ENCODE data around the gene SCOC.

Gene SCOC

GRCh38 chr4:140358281-140358680 is 15.2 kb upstream of the SCOC start:
- no peak overlapping the region for H3K4me3 ChIP-seq (ENCODE audit: low read depth, low read length)
- TF ChIP-seq CTCF (IDR thresholded peaks at IDR 0.05; ENCODE audit: low read depth, low read length): no peak
- no peak for DNase-seq (ENCODE audit: low read depth, low spot score)
- in situ Hi-C loops (cut with HindIII; ENCODE audit: low sequenced_read_pairs): no loop called here

GRCh38 chr4:140359562-140360427 is 13.7 kb upstream of the SCOC start:
- in situ Hi-C loops (cut with HindIII; ENCODE audit: low sequenced_read_pairs): no loop called here
- peak; percentile 83 for TF ChIP-seq CTCF (IDR thresholded peaks at IDR 0.05; ENCODE audit: low read depth, low read length)
- DNase-seq (ENCODE audit: low read depth, low spot score): peak; percentile 83
- H3K4me3 ChIP-seq (ENCODE audit: low read depth, low read length): no peak overlapping the region

- DNase-seq (ENCODE audit: low read depth, low spot score): no peak
- in situ Hi-C loops (cut with HindIII; ENCODE audit: low sequenced_read_pairs): no loop called here
- H3K4me3 ChIP-seq (ENCODE audit: low read depth, low read length): no peak overlapping the region
- no peak for TF ChIP-seq CTCF (IDR thresholded peaks at IDR 0.05; ENCODE audit: low read depth, low read length)
Observed at GRCh38 chr4:140361099-140361498, 12.3 kb upstream of the SCOC start.

- no peak for TF ChIP-seq CTCF (IDR thresholded peaks at IDR 0.05; ENCODE audit: low read depth, low read length)
- no peak for DNase-seq (ENCODE audit: low read depth, low spot score)
- no peak overlapping the region for H3K4me3 ChIP-seq (ENCODE audit: low read depth, low read length)
- in situ Hi-C loops (cut with HindIII; ENCODE audit: low sequenced_read_pairs): no loop called here
Observed at GRCh38 chr4:140363051-140363450, 10.4 kb upstream of the SCOC start.

GRCh38 chr4:140363558-140363957 is 9.9 kb upstream of the SCOC start:
- in situ Hi-C loops (cut with HindIII; ENCODE audit: low sequenced_read_pairs): no loop called here
- no peak for DNase-seq (ENCODE audit: low read depth, low spot score)
- no peak for TF ChIP-seq CTCF (IDR thresholded peaks at IDR 0.05; ENCODE audit: low read depth, low read length)
- H3K4me3 ChIP-seq (ENCODE audit: low read depth, low read length): no peak overlapping the region

- no peak overlapping the region for H3K4me3 ChIP-seq (ENCODE audit: low read depth, low read length)
- peak; percentile 61 for DNase-seq (ENCODE audit: low read depth, low spot score)
- in situ Hi-C loops (cut with HindIII; ENCODE audit: low sequenced_read_pairs): no loop called here
- no peak for TF ChIP-seq CTCF (IDR thresholded peaks at IDR 0.05; ENCODE audit: low read depth, low read length)
Observed at GRCh38 chr4:140367738-140368137, 5.7 kb upstream of the SCOC start.

Measured in astrocyte of the spinal cord (primary cell).